Activated CD8-positive, alpha-beta memory T cell treated with anti-CD3 and anti-CD28 coated beads for 4 hours (primary cell): ENCODE measurements around the gene TSPOAP1.

Experiments used
- DNase-seq, 2 donors: peaks; one replicate each; pipeline ENCODE4 v3.0.0-alpha.2; 2020; ENCODE audit warnings: low read depth in 2 of 2

The TSPOAP1 gene

DNA sequence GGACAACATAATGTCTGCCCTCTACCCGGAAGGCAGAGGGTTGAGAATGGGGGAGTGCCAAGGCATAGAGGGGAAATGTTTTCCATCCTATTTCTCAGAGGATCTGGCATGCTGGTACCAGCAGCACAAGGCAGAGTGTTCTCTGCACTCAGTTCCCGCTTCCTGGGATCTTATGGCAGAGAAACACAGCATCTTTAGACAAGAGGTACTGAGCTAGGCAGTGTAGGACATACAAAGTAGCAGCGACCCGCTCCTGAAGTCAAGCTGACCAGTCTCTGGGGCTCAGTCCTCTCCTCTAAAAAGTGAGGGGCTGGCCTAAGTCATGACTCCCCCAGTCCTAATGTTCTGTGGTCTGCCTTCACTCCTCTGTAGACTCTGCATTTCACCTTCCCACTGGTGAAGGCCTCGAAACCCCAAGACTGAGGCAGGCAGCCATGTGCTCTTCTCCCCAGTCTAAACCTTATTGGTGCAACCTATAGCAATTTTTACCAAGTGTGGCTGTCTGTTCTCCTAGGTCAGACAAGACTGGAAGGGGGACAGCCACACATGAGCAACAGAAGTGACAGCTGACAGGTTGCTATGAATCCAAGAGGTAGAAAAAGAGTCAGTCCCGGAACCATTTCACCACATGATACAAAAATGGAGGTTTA lies 11.3 kb upstream of the TSPOAP1 start:
- no peak for DNase-seq

DNA sequence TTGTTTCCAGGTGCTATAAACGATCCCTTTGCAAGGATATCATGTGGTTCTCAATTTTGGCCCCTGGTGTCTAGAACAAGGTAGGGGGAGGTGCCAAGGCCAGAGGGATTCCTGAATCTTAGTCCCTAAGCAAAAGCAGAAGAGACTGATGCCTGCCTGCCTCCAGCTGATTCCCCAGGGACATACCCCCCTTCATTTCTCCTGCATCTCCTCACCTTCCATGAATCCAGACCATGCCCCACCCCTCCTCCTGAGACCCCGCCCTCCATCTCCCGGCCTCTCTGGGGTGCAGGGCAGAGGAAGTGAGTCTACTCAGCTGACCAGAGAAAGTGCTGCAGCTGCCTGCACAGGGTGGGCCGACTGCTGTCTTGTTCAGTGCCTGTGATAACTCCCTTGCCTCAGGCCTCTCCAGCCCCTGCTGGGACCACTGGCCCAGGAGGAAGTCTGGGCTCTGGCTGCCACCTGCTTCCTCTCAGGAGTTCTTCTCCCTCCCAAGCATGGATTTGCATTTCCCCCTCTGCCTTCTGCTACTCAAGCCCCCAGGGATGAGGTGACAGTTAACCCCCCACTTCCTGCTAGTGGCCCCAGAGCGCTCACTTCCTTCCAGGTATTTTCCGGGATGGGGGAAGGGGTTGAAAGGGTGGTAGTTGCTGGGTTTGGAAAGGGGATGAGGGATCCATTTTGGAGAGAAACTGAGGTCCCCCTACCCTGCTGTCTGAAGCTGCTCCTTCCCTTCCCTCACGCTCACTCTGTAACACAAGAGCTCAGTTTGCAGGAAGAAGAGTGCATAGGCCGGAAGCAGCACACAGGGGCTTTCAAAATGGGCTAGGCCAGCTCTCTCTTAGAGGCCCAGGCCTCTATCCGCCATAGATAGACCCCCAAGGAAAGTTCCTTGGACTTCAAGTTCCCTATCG lies 10.5 kb upstream of the TSPOAP1 start:
- no peak for DNase-seq

DNA sequence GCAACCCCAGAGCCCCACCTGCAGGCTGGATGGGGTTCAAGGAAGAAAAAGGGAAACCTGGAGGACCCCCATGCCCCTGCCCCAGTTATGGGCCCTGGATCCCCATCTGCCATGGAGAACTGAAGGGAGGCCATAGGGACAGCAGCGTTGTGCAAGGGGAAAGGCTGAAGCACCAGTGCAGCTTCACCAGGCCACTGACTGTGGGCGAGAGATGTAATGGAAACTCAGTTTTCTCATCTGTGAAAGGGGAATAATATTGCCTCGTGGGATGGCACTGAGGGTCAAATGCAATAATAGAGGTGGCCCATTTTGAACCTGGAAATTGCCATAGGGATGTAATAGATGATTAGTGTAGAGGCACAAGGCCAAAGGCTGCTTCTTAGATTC lies 9.9 kb upstream of the TSPOAP1 start:
- no peak for DNase-seq

DNA sequence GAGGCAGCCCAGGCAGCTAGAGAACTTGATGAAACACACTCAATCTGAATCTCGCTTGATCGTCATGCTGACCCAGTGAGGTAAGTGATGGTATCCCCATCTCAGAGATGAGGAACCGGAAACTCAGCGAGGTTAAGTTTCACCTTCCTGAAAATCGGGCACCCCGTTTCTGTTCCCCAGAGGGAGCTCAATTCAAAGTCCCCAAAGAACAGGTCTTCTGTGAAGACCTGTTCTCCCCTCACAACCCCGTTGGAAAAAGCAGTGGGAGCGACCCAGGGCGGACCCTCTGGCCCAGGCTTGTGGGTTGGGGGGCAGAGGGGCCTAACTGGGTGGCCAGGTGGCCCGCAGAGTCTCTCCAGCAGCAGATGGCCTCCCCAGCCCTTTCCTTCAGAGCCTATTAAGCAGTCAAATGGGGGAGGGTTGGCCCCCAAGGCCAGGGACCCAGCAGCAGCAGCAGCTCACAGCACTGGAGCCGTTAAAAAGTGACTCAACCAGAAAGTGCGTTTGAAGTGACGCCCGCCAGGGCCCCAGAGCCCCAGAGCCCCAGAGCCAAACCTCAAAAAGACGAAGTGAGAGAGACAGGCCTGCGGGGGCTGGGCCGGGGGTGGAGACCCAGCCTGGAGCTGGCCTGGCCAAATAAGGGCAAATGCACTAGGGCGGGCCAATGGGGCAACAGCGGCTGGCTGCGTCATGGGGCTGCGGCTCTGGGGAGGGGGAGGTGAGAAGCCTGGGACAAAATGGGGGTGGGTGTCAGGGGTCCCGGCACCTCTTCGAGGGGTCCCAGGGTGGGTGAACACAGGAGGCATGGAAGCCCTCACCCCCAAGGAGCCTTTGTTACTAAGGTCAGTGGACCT lies 9.2 kb upstream of the TSPOAP1 start:
- peak; percentile 88 to 93 for DNase-seq

DNA sequence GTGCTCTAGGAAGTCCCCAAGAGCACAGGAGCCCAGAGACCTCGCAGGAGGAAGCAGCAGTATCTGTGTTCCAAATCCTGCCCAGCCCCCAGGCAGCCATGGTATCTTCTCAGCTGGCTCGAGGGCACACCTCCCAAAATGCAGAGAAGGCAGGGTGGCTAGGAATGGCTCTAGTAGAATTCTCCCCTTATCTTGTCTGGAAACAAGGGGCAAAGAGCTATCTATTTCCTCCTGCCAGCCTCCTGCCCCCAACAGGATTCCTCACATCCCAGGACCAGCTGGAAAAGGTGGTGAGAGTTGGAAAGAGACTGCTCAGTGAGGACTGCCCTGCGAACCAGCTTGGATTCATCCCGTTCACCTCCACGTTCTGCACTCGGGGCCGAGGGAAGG lies 8.6 kb upstream of the TSPOAP1 start:
- DNase-seq: no peak

DNA sequence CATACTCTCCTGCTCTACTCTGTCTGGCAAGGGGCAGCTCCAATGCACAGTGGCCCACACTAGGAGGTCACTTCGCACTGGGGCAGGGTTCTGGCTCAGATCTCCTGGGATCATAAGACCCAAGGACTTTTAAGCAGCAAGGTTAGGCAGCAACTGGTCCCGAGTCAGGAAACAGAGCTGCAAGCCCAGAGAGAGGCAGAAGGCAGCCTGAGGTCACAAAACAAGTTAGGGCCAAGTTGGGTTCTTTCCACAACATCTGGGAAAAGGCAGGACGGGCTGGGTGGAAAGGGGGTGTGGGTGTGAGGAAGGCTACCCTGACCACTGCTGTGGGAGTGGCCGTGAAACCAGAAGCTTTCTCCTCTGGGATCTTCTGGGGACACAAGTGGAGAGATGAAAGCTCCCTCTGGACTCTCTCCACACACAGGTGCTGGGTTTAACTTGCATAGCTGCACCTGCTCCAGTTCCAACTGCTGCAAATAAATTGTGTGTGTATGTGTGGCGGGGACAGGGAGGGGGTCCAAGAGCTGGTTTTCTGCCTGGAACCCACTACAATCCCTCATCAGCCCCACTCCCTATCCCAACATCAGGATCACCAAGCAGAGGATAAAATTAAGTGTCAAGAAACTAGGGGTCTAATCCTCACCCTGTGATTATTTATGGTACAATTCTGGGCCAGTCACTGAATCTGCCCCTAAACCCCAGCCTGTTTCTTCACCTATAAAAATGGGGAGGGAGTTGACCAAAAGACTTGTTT lies 8.0 kb upstream of the TSPOAP1 start:
- DNase-seq: no peak

DNA sequence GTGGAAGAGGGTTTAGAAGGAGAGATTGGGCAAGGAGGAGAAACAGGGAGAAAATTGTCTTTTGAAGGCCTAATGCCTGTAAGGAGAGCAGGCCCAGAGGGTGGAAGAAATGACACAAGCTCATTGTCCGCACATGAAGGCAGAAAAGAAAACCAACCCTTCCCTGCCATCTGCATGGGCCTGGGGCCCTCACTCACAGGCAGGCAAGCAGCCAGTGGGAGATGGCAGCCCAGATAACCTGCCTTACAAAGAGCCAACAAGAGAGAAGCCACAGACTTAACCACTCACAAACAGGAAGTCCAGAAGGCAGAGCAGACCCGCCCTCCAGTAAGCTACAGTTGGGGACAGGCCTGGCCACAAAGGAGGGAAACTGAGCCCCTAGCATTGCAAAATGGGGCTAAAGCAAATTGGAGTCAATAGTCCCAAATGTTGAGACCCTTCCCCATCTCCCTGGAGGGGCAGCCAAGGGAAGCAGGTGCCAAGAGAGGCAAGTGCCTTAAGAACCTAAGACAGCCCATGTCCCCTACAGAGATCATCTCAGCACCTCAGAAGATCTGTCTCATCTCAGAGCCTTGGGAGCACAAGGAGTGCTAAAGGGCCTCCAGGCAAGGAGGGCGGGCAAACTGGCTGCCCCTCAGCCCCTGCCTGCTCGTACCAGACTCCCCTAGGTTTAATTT lies 7.3 kb upstream of the TSPOAP1 start:
- peak in 1 of 2 donors; percentile 57 for DNase-seq

DNA sequence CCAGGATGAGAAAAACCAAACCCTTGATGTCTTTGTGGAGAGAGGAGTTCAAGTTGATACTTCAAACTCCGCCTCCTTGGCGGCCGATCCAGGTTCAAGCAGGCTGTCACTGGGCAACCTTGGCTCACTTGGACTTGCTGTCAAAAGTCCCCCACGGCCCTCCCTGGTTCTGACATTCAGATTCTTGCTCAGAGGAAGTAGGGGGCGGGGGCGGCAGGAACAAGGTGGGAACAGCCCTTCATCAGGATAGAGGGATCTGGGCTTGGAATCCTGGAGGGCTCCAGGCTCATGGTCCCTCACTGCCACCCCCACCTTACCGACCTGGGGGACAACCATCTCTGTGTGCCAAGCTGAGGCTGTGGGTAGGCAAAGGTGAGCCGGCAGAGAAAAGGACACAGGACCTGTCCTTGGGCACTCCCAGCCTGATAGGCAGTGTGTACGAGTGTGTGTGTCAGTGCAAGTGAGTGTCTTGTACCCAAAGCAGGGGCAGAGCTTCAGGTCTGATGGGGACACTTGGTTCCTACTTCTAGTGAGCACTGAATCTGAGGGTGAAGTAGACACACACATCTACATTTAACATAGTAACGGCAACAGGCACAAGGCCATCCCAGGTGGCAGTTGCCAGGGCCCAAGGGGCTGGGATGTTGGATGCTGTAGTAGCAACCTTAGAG lies 6.6 kb upstream of the TSPOAP1 start:
- DNase-seq: no peak

DNA sequence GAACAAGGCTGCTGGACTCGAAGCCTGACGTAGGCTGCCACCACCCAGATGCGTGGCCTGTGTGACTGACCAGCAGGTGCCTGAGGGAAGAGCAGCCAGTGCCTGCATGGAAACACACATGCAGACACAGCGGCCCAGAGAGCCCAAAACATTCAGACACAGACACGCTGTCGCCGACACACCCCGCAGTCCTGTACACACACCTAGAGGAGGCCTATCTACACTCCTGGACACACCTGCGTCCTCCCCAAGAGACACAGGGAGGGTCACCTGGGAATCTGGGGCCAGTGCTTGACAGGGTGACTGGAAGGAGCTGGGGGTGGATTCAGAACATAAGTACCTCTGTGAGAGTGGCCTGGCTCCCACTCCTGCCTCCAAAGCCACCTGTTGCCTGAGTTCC lies 6.1 kb upstream of the TSPOAP1 start:
- DNase-seq: no peak

DNA sequence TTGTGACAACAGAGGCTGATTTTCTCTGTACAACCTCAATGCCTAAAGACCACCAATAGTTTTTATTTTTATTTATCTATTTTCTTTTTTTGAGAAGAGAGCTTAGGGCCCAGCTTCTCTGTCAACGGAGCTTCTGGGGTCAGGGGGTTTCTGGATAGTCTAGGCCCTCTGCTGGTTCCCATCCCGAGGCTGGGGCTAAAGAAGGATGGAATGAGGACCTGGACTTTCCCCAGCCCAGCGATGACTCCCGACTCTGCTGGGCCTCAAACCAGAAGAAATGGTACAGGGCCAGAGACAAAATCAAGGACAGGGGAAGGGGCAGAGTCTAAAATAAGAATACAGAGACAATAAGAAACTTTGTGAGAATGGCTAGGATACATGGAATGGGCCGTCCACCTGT lies 5.7 kb upstream of the TSPOAP1 start:
- DNase-seq: no peak

DNA sequence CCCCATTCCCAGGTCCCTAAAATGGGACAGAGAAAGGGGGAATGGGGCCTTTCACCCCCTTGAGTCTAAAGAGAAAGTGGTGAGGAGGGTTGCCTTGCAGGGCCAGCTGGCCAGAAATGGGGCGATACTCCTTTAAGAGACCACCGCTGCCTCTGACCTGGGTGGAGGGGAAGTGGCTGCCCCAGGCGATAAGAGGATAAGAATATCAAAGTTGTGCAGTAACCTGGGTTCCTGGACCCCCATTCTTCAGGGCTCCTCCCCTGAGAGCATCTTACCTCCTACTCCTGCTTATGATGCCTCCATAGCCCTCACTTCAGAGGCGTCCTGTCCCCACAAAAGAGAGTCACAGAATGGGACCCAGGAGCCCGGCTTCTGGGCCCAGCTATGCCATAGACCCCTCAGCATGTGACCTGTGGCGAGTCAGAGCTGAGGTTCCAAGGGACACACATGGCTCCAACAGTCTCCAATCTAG lies 5.2 kb upstream of the TSPOAP1 start:
- no peak for DNase-seq

DNA sequence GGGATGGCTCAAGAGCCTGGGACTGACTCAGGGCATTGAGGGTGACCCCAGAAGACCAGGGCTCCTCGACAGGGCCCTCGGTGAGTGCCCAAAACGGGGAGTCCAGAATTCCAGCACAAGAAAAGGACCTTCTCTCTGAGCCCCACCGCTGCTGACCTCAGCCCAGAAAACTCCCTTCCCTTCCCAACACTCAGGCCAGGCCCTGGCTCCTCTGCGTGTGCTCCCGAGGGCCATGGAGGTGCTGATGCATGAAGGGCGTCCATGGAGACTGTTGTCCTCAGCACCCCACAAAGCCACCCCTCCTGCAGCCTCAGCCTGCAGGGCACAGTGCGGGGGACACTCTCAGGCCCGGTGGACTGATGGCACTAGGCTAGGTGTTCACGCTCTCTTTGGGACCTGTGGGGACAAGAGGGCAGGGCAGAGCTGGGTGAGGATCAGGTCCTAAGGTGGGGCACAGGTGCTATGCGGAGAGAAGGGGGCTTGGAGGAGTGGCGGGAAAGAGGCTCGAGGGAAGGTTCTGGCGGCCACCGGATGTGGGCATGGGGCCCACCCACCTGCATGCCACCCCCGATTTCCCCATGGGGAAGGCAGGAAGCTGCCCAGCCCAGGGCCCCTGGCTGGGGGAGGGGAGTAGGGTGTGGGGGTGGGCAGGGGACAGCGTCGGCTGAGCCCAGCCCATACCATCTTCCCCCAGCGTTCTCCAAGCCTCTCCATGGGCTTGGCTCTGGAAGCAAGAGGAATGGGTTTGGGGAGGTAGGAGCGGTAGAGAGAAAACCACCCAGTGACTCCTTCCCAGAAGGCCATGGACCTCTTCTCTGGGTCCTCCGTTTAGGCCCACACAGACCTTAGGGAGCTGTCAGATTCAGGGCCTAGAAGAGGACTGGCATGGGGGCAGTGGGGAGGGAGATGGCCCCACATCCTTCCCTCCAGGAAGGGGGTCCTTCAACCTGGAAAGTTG lies 4.5 kb upstream of the TSPOAP1 start:
- peak in 1 of 2 donors; percentile 58 for DNase-seq

DNA sequence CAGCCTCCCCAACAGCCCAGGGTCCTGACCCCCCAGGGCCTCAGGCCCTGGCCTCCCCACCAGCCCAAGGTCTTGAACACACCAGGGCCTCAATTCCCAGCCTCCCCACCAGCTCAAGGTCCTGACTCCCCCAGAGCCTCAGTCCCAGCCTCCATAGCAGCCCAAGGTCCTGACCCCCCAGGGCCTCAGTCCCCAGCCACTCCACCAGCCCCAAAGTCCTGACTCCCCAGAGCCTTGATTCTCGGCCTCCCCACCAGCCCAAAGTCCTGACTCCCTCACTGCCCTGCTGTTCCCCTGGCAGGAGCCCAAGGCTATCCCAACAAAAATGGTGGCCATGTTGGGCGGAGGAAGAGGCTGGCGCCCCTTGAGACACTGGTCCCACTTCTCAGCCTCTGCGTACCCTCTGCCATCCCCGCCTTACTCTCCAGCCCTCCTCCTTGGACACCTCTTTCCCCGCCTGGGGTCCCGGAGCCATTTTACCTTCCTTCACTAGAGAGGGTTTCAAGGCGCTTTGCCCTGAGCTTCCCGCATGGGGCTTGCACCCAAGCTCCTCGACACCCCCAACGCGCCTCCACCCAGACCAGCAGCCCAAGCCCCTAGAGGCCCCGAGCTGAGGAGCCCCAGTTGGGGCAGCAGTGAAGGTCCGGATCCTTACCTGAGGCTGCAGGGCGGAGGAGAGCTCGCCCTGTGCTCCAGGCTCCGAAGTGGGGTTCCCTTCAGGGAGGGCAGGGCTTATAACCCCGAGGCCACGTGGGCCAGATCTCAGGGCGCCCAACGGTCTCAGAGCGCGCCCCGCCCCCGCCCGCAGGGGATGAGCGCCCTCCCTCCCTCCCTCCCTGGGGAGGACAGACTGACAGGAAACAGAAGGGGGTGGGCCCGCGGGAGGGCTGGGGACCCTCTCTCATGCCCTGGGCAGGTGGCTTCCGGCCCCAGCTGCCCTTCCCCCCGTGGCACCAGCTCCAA lies 3.5 kb upstream of the TSPOAP1 start:
- DNase-seq: peak; percentile 88 to 89

DNA sequence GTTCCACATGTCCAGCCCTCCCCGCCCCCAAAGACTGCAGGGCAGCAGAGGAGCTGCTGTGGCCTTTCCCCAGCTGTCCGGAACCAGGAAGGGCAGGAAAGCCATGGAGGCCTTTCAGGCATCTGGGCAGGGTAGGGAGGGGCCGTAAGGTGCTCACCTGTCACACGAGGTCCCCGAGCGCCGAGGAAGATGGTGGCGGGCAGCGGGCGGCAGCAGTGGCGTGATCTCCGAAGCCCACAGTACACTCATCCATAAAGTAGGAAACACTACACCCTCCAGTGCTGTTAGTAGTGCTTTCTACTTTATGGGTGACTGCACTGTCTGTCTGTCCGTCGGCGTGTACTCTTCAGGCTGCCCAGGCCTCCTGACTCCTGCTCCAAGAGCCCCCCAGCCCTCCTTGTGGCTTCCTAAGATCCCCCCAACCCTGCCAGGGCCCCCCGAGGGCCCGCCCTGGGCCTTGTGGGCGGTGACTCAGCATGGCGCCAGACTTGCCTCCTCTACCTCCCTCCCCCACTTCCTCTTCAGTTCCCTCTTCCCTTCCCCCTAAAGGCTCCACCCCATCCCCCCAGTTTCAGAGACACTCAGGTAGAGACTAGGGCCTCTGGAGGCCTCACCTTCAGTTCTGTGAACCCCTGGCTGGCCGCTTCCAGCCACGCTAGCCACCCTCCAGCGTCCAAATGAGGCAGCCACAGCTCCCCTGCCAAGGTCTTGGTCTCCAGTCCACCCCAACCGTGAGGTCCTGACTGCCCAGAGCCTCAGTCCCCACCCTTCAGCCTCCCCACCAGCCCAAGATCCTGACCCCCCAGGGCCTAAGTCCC lies 2.6 kb upstream of the TSPOAP1 start:
- peak in 1 of 2 donors; percentile 77 for DNase-seq

DNA sequence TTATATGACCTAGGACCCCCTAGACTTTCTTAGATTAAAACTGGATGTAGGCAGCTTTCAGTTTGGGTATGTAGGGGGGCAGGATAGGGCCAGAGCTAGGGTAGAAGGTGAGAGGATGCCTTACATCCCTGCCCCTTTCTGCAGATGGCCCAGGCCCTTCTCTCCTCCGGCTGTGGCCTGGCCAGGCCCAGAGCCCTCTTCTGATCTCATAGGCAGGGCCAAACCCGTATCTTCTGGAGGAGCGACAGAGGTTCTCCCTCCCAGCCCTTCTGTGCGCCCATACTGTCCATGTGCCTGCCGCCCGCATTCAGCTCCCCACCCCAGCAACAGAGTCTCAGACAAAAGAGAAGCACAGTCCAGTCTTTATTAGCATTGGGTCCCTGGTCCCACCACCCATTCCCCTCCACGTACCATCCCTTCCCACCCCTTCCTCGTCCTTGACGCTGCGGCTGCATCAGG lies 2.0 kb upstream of the TSPOAP1 start:
- DNase-seq: no peak

DNA sequence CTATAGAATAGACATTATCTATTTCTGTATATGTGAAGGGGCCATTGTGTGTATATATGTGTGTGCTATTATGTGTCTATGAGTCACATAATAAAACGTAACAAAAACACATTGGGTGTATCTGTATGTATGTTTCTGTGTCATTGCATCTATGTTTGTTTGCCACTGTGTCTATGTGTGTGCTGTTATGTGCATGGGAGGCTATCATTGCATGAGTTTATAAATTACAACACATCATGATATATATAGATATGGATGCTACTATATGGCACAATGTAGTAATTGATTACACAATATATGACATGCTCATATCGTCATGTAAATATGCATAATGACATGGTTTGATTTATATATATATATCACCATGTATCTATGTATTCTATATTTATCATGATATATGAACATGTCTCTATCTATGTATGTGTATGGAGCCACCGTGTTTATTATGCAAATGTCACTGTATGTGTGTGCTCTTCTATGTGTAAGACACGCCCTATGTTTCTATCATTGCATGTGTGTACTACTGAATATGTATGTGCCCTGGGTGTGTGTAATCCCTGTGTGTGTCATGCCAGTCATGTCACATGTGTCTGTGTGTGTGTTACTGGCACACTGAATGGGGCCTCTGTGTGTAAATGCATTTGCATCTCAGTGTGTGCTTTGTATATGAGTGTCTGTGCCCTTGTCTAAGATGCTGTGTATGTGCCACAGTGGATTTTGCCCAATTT lies 1.4 kb upstream of the TSPOAP1 start:
- no peak for DNase-seq
